Parathyroid adenoma (tissue), 2 donors: ENCODE data around the gene REPS1.

Experiments used
- H2AFZ ChIP-seq: fragments of 300-600 bp; sonication (generic); one replicate; pipeline ENCODE4 v1.7.0; 2017; ENCODE audit warnings: antibody characterized with exemption, mild to moderate bottlenecking
- H3K27ac ChIP-seq: fragments of 300-600 bp; sonication (generic); one replicate; pipeline ENCODE4 v1.7.0; 2017
- H3K27me3 ChIP-seq: fragments of 300-600 bp; sonication (generic); one replicate; pipeline ENCODE4 v1.7.0; 2017; ENCODE audit warnings: low read length; ENCODE audit not compliant: control insufficient read depth, insufficient read depth
- H3K36me3 ChIP-seq: fragments of 300-600 bp; sonication (generic); one replicate; pipeline ENCODE4 v1.7.0; 2017; ENCODE audit warnings: low read length; ENCODE audit not compliant: control insufficient read depth, insufficient read depth
- H3K4me1 ChIP-seq: fragments of 300-600 bp; sonication (generic); one replicate; pipeline ENCODE4 v1.7.0; 2017; ENCODE audit warnings: control low read depth
- H3K4me2 ChIP-seq: fragments of 300-600 bp; sonication (generic); one replicate; pipeline ENCODE4 v1.7.0; 2017; ENCODE audit warnings: low read length
- H3K4me3 ChIP-seq: fragments of 300-600 bp; sonication (generic); one replicate; pipeline ENCODE4 v1.7.0; 2017; ENCODE audit warnings: low read depth, low read length
- H3K79me2 ChIP-seq: fragments of 300-600 bp; sonication (generic); one replicate; pipeline ENCODE4 v1.7.0; 2017; ENCODE audit warnings: control low read depth
- H3K9ac ChIP-seq: fragments of 300-600 bp; sonication (generic); one replicate; pipeline ENCODE4 v1.7.0; 2017; ENCODE audit warnings: mild to moderate bottlenecking
- H3K9me3 ChIP-seq: fragments of 300-600 bp; sonication (generic); one replicate; pipeline ENCODE4 v1.7.0; 2017; ENCODE audit warnings: low read length; ENCODE audit not compliant: control insufficient read depth
- TF ChIP-seq, protein P1 (sequence below): fragments of 300-600 bp; sonication (generic); IDR thresholded peaks from one replicate; pipeline ENCODE4 v1.7.0; 2017; ENCODE audit warnings: antibody characterized with exemption, mild to moderate bottlenecking
- donor health status: primary hyperparathyroidism.

The REPS1 gene

DNA sequence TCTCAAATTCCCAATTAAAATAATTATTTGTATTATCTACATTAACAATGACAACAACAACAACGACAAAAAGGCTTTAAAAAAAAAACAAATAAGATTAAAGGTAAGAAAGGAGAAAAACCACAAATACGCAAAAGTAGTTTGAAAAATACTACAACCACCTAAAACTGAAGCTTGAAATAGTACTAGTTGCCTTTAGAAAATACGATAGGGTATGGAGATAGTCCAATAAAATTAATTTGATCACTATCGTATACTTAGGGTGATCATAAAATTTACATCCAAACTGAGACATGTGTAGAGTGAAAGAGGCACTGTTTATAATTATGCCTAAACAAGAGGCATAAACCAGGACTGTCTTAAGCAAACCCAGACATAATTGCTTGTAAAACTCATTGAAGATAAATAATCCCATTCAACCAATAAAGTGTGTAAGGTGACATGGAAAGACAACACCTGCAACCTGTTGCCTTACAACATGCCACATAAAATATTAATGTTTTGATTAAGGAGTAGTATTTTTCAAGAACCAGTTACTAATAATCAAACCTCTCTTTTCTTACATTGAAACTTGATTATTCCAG lies 22.7 kb downstream of the REPS1 start:
- no peak overlapping the region for H3K9ac ChIP-seq
- TF ChIP-seq, protein P1, sequence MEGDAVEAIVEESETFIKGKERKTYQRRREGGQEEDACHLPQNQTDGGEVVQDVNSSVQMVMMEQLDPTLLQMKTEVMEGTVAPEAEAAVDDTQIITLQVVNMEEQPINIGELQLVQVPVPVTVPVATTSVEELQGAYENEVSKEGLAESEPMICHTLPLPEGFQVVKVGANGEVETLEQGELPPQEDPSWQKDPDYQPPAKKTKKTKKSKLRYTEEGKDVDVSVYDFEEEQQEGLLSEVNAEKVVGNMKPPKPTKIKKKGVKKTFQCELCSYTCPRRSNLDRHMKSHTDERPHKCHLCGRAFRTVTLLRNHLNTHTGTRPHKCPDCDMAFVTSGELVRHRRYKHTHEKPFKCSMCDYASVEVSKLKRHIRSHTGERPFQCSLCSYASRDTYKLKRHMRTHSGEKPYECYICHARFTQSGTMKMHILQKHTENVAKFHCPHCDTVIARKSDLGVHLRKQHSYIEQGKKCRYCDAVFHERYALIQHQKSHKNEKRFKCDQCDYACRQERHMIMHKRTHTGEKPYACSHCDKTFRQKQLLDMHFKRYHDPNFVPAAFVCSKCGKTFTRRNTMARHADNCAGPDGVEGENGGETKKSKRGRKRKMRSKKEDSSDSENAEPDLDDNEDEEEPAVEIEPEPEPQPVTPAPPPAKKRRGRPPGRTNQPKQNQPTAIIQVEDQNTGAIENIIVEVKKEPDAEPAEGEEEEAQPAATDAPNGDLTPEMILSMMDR: no peak

DNA sequence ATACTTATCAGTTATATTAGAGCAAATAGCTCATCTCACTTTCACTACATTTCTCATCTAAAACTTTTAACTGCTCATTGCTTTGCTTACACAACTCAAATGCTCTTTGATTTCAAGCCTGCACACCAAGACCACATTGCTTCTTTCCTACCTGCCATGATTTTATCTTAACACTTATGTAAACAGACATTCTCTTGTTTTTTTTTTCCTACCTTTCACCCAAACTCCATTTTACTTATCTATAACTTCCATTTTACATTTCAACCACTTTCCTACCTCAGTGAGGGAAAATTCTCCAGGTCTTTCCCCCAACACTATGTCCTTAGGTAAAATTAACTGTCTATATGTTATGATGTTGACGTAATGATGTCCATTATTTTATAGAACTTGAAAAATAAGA lies 24.0 kb downstream of the REPS1 start:
- H3K9me3 ChIP-seq: no peaks in the 10 kb centered on the region
- H3K4me1 ChIP-seq: peaks cover 4% of the 10 kb centered on the region
- no peaks in the 10 kb centered on the region for H3K27me3 ChIP-seq
- TF ChIP-seq, protein P1: no peak
- peak overlapping the region; percentile 27 for H3K4me2 ChIP-seq
- H3K27ac ChIP-seq: no peak overlapping the region
- no peak overlapping the region for H2AFZ ChIP-seq
- peaks cover 29% of the 10 kb centered on the region for H3K79me2 ChIP-seq
- no peaks in the 10 kb centered on the region for H3K36me3 ChIP-seq
- no peak overlapping the region for H3K9ac ChIP-seq
- no peak overlapping the region for H3K4me3 ChIP-seq

More for the DNA sequence above, 22.7 kb downstream of the REPS1 start:
- H3K4me1 ChIP-seq: peaks cover 4% of the 10 kb centered on the region
- no peaks in the 10 kb centered on the region for H3K9me3 ChIP-seq
- H3K4me2 ChIP-seq: no peak overlapping the region
- H3K27ac ChIP-seq: no peak overlapping the region
- peaks cover 22% of the 10 kb centered on the region for H3K79me2 ChIP-seq
- H3K4me3 ChIP-seq: no peak overlapping the region
- H3K36me3 ChIP-seq: no peaks in the 10 kb centered on the region
- H3K27me3 ChIP-seq: no peaks in the 10 kb centered on the region
- H2AFZ ChIP-seq: no peak overlapping the region

DNA sequence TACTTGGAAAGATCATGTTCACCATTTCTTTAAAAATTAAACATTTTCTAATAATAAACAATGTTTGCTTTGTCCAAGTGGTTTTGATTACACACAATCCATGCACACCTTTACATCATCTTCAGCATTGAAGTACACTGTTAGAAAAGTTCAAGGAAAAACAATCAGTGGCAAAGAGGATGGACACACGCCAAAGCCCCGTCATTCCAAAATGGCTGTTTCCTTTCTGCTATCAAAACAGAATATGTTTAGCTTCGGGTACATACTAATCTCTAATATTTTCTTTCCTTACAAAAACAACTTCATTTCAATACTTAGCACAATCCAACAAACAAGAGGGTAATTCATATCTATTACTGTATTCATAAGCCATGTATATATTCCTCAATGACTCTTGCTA lies 24.5 kb downstream of the REPS1 start:
- H2AFZ ChIP-seq: no peak overlapping the region
- TF ChIP-seq, protein P1: no peak
- H3K79me2 ChIP-seq: peaks cover 31% of the 10 kb centered on the region
- no peak overlapping the region for H3K27ac ChIP-seq
- H3K9me3 ChIP-seq: no peaks in the 10 kb centered on the region
- peak overlapping the region; percentile 27 for H3K4me2 ChIP-seq
- H3K9ac ChIP-seq: no peak overlapping the region
- no peak overlapping the region for H3K4me3 ChIP-seq
- H3K36me3 ChIP-seq: no peaks in the 10 kb centered on the region
- no peaks in the 10 kb centered on the region for H3K27me3 ChIP-seq
- H3K4me1 ChIP-seq: peaks cover 9% of the 10 kb centered on the region

DNA sequence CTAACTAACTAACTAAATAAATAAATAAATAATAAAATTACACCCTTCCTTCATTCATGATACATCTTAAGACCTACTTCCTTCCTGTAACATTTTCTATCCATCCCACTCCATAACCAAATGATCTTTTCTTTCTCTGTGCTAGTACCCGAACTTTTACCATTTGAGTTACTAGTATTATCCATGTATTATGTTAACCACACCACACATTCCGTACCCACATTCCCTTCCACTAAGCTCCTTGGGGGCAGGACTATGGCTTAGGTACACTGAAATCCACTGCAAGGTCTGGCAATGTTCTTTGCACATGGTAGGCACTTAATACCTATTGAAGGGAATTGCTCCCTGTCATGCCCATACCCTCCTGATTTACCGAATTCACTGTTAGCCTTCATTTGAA lies 24.9 kb downstream of the REPS1 start:
- peaks cover 31% of the 10 kb centered on the region for H3K79me2 ChIP-seq
- TF ChIP-seq, protein P1: no peak
- peaks cover 10% of the 10 kb centered on the region for H3K4me1 ChIP-seq
- H3K4me2 ChIP-seq: no peak overlapping the region
- H3K9me3 ChIP-seq: no peaks in the 10 kb centered on the region
- no peak overlapping the region for H3K27ac ChIP-seq
- H3K4me3 ChIP-seq: no peak overlapping the region
- H3K27me3 ChIP-seq: no peaks in the 10 kb centered on the region
- no peaks in the 10 kb centered on the region for H3K36me3 ChIP-seq
- no peak overlapping the region for H3K9ac ChIP-seq
- H2AFZ ChIP-seq: no peak overlapping the region

DNA sequence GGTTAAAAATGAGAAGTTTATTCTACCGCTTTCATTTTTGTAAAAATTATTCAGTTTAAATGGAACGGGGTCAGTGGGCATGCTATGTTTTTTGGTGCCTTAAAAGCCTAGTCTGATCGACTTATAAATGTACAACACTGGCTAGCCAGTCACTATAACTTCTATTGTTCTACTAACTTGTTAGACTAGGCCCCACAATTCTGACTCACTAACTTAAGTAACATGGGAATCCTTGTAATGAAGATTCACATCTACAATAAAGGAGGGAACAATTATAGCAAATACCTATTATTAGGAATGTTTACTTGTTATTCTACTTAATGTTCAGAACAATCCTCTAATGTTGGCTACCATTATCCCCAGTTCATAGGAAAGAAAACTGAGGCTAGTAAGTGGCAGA lies 28.5 kb downstream of the REPS1 start:
- Histone ChIP-seq H3K4me2 (no peak overlapping the region), H3K9me3 (no peaks in the 10 kb centered on the region), H3K36me3 (no peaks in the 10 kb centered on the region), H3K27ac (no peak overlapping the region), H2AFZ (no peak overlapping the region), H3K27me3 (no peaks in the 10 kb centered on the region), H3K79me2 (peaks cover 33% of the 10 kb centered on the region), H3K9ac (no peak overlapping the region), H3K4me3 (no peak overlapping the region), H3K4me1 (peaks cover 10% of the 10 kb centered on the region)
- TF ChIP-seq, protein P1: no peak
